ENCODE measurements around the gene FGF14.
A peak's percentile ranks its signal among the peaks of the same experiment; 100 is the strongest.

The FGF14 gene

GRCh38 chr13:102367836-102368235, 34.0 kb downstream of the FGF14 start:
- DNase-seq = no peak

GRCh38 chr13:102361113-102361512, 40.7 kb downstream of the FGF14 start:
- DNase-seq = peak in 1 of 14 donors; percentile 51

GRCh38 chr13:102359264-102359663, 42.6 kb downstream of the FGF14 start:
- DNase-seq = no peak

GRCh38 chr13:102355251-102355650, 46.6 kb downstream of the FGF14 start:
- DNase-seq = no peak

GRCh38 chr13:102354011-102354410, 47.8 kb downstream of the FGF14 start:
- DNase-seq = no peak

GRCh38 chr13:102351521-102351920, 50.3 kb downstream of the FGF14 start:
- peak in 1 of 14 donors; percentile 84 for DNase-seq

- DNase-seq = no peak
Observed at GRCh38 chr13:102347490-102347889, 54.4 kb downstream of the FGF14 start.

GRCh38 chr13:102346769-102347168, 55.1 kb downstream of the FGF14 start:
- peak in 1 of 14 donors; percentile 41 for DNase-seq

- DNase-seq = no peak
Observed at GRCh38 chr13:102344410-102344809, 57.4 kb downstream of the FGF14 start.

- DNase-seq = peak in 1 of 14 donors; percentile 61
Observed at GRCh38 chr13:102333320-102334198, 68.3 kb downstream of the FGF14 start.

- DNase-seq = no peak
Observed at GRCh38 chr13:102328909-102329308, 72.9 kb downstream of the FGF14 start.

GRCh38 chr13:102327119-102327617, 74.7 kb downstream of the FGF14 start:
- DNase-seq = no peak

- DNase-seq = no peak
Observed at GRCh38 chr13:102326381-102327118, 75.3 kb downstream of the FGF14 start.

GRCh38 chr13:102325321-102325720, 76.5 kb downstream of the FGF14 start:
- peak in 1 of 14 donors; percentile 37 for DNase-seq

- no peak for DNase-seq
Observed at GRCh38 chr13:102323505-102323904, 78.3 kb downstream of the FGF14 start.

GRCh38 chr13:102323012-102323411, 78.8 kb downstream of the FGF14 start:
- DNase-seq = no peak

GRCh38 chr13:102322211-102322610, 79.6 kb downstream of the FGF14 start:
- DNase-seq = no peak

GRCh38 chr13:102318233-102318632, 83.6 kb downstream of the FGF14 start:
- DNase-seq = no peak

- DNase-seq = peak in 9 of 14 donors; percentile 2 to 100 (median 35)
Observed at GRCh38 chr13:102317593-102317992, 84.3 kb downstream of the FGF14 start.

- no peak for DNase-seq
Observed at GRCh38 chr13:102316732-102317131, 85.1 kb downstream of the FGF14 start.

- peak in 1 of 14 donors; percentile 62 for DNase-seq
Observed at GRCh38 chr13:102312841-102313240, 89.0 kb downstream of the FGF14 start.

- no peak for DNase-seq
Observed at GRCh38 chr13:102311901-102312300, 89.9 kb downstream of the FGF14 start.

- DNase-seq = peak in 1 of 14 donors; percentile 68
Observed at GRCh38 chr13:102311419-102311796, 90.4 kb downstream of the FGF14 start.

All from C1 segment of cervical spinal cord (tissue), 14 donors.